Measurements from ENCODE around the gene SP3.
"Not testable (repeated sequence)": the region's sequence is repeated elsewhere in the genome, so short reads cannot be mapped to it uniquely, and the experiment has no call there.

The SP3 gene

GRCh38 chr2:173898178-173898668 is 67.0 kb downstream of the SP3 start:
- H3K27ac ChIP-seq, result no peak overlapping the region
- TF ChIP-seq CTCF (IDR thresholded peaks at IDR 0.05), result no peak
- DNase-seq (ENCODE audit: low spot score), result no peak
- no peak overlapping the region for H3K4me3 ChIP-seq

GRCh38 chr2:173896755-173897154 is 68.4 kb downstream of the SP3 start:
- no peak for DNase-seq (ENCODE audit: low spot score)
- TF ChIP-seq CTCF (IDR thresholded peaks at IDR 0.05), result no peak
- H3K4me3 ChIP-seq, result no peak overlapping the region
- no peak overlapping the region for H3K27ac ChIP-seq

DNA sequence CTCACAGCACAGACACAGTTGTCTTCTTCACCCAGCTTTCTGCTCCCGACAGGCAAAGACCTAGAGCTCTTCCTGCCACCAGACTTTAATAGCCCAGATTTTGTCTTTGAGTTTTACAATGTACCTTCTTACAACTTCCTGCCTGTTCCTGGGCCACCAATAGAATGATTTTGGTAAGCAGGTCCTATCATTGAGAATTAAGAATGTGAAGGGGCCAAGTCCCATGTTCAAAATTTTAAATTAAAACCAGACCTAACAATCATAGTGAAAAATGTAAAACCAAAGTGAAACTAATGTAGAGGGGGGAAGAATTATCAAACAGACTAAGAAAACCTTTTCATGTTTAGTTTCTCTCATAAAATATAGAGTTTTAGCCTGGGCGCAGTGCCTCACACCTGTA is 72.8 kb downstream of the SP3 start:
- no peak for TF ChIP-seq CTCF (IDR thresholded peaks at IDR 0.05)
- H3K4me3 ChIP-seq, result no peak overlapping the region
- no peak overlapping the region for H3K27ac ChIP-seq
- DNase-seq (ENCODE audit: low spot score), result no peak

GRCh38 chr2:173891315-173892037 is 73.7 kb downstream of the SP3 start:
- TF ChIP-seq CTCF (IDR thresholded peaks at IDR 0.05), result no peak
- no peak for DNase-seq (ENCODE audit: low spot score)
- Histone ChIP-seq H3K27ac (no peak overlapping the region), H3K4me3 (no peak overlapping the region)

DNA sequence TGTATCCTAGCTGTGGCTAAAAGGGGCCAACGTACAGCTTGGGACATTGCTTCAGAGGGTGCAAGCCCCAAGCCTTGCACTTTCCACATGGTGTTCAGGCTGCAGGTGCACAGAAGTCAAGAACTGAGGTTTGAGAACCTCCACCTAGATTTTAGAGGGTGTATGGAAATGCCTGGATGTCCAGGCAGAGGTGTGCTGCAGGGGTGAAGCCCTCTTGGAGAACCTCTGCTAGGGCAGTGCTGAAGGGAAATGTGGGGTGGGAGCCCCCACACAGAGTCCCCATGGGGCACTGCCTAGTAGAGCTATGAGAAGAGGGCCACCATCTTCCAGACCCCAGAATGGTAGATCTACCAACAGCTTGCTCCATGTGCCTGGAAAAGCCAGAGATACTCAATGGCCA is 75.7 kb downstream of the SP3 start:
- H3K4me3 ChIP-seq; DNase-seq (ENCODE audit: low spot score): not testable (repeated sequence)

DNA sequence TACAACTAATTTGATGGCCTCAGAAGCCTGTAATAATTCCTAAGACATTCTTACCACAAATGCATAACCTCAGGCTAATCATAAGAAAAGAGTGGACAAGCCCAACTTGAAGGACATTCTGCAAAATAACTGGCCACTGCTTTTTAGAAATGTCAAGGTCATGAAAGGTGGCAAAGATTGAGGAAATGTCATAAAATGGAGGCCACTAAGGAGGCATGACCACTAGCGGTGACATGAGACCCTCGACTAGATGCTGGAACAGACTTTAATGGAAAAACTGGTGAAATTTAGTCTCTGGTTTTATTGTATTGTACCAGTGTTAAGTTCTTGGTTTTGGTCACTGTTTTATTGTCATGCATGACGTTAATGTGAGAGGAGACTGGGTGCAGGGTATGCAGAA is 78.6 kb downstream of the SP3 start:
- Histone ChIP-seq H3K27ac (no peak overlapping the region), H3K4me3 (no peak overlapping the region)
- TF ChIP-seq CTCF (IDR thresholded peaks at IDR 0.05), result no peak
- no peak for DNase-seq (ENCODE audit: low spot score)

More for the DNA sequence above, 75.7 kb downstream of the SP3 start:
- H3K27ac ChIP-seq, result not testable (repeated sequence)

DNA sequence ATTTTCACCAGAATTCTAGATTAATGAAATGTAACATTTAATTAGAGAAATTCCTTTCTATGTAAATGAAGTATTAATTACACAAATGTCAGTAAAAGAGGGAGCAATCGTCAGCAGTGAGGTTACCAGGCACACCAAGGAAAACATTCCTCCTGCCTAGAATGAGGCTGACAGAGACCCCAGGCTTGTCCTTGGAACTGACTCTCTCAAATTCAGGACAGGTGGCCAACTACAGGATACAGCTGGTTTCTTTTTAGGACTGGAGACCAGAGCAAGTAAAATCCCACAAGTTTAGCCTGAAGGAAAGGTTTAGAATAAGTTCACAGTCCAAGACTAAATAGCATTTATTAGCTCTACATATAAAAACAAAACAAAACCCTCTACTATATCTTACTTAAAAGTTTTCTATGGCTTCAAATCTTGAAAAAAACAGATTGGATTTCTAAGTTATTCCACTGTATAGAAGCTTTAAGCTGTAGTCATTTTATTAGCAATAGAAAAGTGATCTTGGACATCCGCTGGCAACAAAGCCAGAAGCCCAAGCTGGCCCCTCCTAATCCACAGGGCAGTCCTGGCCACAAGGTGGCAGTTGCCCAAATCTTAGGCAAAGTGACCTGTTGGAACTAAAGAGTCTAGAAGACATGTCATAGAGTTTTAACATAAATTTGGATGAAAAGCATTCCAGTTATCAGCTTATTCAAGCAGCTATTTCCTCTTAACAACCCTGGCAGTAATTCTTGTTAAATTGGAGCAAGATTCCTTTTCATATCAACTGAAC is 81.0 kb downstream of the SP3 start:
- no peak overlapping the region for H3K4me3 ChIP-seq
- no peak for TF ChIP-seq CTCF (IDR thresholded peaks at IDR 0.05)
- H3K27ac ChIP-seq, result no peak overlapping the region
- no peak for DNase-seq (ENCODE audit: low spot score)

Data from coronary artery (tissue), 2 donors.